Fibroblast of lung (primary cell): ENCODE results near the gene SPRING1. TPM values are rescaled to one million over a fixed set of nuclear protein-coding genes. Genes with fewer than 3 reads are reported as not detected.
"Not testable (repeated sequence)": the region's sequence is repeated elsewhere in the genome, so short reads cannot be mapped to it uniquely, and the experiment has no call there.

Source experiments
- DNase-seq, 2 donors: peaks; one replicate each; pipeline versions ENCODE4 v3.0.0 to v3.0.0-alpha.2; 2010; ENCODE audit warnings: low read depth in 2 of 2
- H2AFZ ChIP-seq: 2 replicates; pipeline ENCODE4 v1.5.1; 2012; ENCODE audit warnings: low read length, control low read depth, inconsistent platforms
- H3K27ac ChIP-seq: 2 replicates; pipeline ENCODE4 v1.5.1; 2011; ENCODE audit warnings: low read length, control low read depth; ENCODE audit not compliant: insufficient read depth
- H3K27me3 ChIP-seq: 2 replicates; pipeline ENCODE4 v1.5.1; 2011; ENCODE audit warnings: mild to moderate bottlenecking, low read length; ENCODE audit not compliant: control insufficient read depth, insufficient read depth
- H3K36me3 ChIP-seq: 2 replicates; pipeline ENCODE4 v1.5.1; 2011; ENCODE audit warnings: low read length; ENCODE audit not compliant: control insufficient read depth, insufficient read depth
- H3K4me1 ChIP-seq: 2 replicates; pipeline ENCODE4 v1.5.1; 2011; ENCODE audit warnings: low read length; ENCODE audit not compliant: control insufficient read depth, insufficient read depth; ENCODE audit errors: extremely low read depth
- H3K4me2 ChIP-seq: 2 replicates; pipeline ENCODE4 v1.5.1; 2011; ENCODE audit warnings: low read length, control low read depth; ENCODE audit not compliant: insufficient read depth; ENCODE audit errors: extremely low read depth
- H3K4me3 ChIP-seq, 4 experiments: fragments of 200-600 bp in 1 of 4; sonication (generic) in 1 of 4; replicated peaks in 1 of 4; 2 replicates each; pipeline ENCODE4 v1.5.1; 2011 to 2016; ENCODE audit warnings: low read length in 4 of 4, low read depth in 3 of 4, mild to moderate bottlenecking in 3 of 4, control low read depth in 2 of 4, inconsistent platforms in 1 of 4, mixed read lengths in 1 of 4; ENCODE audit not compliant: insufficient read depth in 1 of 4; ENCODE audit errors: control extremely low read depth in 1 of 4
- H3K79me2 ChIP-seq: 2 replicates; pipeline ENCODE4 v1.5.1; 2012; ENCODE audit warnings: mild to moderate bottlenecking, low read length, inconsistent platforms; ENCODE audit not compliant: control insufficient read depth, insufficient read depth
- H3K9ac ChIP-seq: 2 replicates; pipeline ENCODE4 v1.5.1; 2011; ENCODE audit warnings: mild to moderate bottlenecking, low read length, control low read depth; ENCODE audit not compliant: insufficient read depth
- H3K9me3 ChIP-seq: 2 replicates; pipeline ENCODE4 v1.5.1; 2012; ENCODE audit warnings: low read depth, low read length; ENCODE audit not compliant: control insufficient read depth, insufficient read depth
- H4K20me1 ChIP-seq: 2 replicates; pipeline ENCODE4 v1.5.1; 2011; ENCODE audit warnings: low read length; ENCODE audit not compliant: control insufficient read depth, insufficient read depth; ENCODE audit errors: extremely low read depth
- EZH2 ChIP-seq: IDR thresholded peaks from 2 replicates; pipeline ENCODE4 v1.5.1; 2012; ENCODE audit warnings: low read length, control low read depth, mild to moderate bottlenecking; ENCODE audit errors: missing control alignments
- polyA plus RNA-seq, 2 donors: library from polyadenylated mRNA; depleted of rRNA in 1 of 2; stranded (reverse) in 1 of 2; unstranded in 1 of 2; fragments of >200 nt; gene quantifications; 2 replicates each; pipeline ENCODE4 v1.2.1, GENCODE V29; 2011 to 2012; ENCODE audit warnings: missing spikeins in 1 of 2
- total RNA-seq: library from RNA; depleted of rRNA; stranded (reverse); fragments of >200 nt; gene quantifications from 2 replicates; pipeline ENCODE4 v1.2.1, GENCODE V29; 2014
- TF ChIP-seq, protein P1 (sequence below), 2 donors: IDR thresholded peaks in 1 of 2; conservative IDR thresholded peaks in 1 of 2; 1 replicate in 1 of 2; 2 replicates in 1 of 2; pipeline ENCODE4 v1.5.1; 2011 to 2012; ENCODE audit warnings: low read length in 2 of 2, control low read depth in 1 of 2, inconsistent platforms in 1 of 2, low read depth in 1 of 2, mild to moderate bottlenecking in 1 of 2

The SPRING1 gene
- total and polyA plus RNA-seq, 2 donors (not counting 1 experiment from before 2014, with no cell fraction given) = 14.6 to 18.8 TPM

DNA sequence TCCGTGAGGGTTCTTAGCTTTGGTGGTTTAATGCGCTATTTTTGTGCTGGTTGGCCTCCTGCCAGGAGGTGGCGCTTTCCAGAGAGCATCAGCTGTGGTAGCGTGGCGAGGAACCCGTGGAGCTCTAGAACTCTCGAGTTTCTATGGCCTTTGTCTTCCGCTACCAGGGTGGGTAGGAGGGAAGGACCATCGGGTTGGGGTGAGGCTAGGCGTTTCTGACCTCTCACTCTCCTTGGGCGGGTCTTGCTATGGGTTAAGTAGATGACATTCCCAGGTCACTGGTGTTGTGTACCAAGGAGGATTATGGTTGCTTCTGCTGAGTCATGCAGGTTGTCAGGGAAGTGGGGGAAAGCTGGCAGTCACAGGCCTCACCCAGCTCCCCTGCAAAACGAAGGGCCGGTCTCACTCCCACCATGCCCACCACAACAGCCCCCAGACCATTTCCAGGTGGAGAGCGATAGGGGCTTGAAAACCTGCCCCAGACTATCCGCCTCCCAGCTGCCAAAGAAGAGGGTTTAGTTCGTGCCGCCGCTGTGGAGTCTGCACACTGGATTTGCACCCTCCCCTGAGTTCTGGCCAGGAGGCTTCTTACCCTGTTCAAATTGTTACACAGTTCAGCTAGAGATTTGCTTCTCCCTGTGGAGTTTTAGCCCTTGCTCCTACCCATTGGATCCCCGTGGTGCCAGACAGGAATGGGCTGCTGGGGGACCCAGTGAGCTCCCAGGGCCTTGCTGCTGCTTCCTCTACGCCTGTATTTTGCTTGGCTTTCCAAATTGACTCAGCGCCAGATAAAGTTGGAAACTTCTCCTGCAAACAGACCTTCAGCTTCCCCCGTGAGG, 22.1 kb upstream of the SPRING1 start:
- Histone ChIP-seq H3K27me3 (no peaks in the 10 kb centered on the region), H3K9me3 (no peaks in the 10 kb centered on the region), H3K4me3 (no peak overlapping the region), H4K20me1 (no peaks in the 10 kb centered on the region), H3K4me2 (no peak overlapping the region), H3K79me2 (no peaks in the 10 kb centered on the region), H3K9ac (no peak overlapping the region), H3K36me3 (no peaks in the 10 kb centered on the region), H3K4me1 (no peaks in the 10 kb centered on the region), H2AFZ (no peak overlapping the region), H3K27ac (no peak overlapping the region)
- TF ChIP-seq EZH2 = no peak
- TF ChIP-seq, protein P1, sequence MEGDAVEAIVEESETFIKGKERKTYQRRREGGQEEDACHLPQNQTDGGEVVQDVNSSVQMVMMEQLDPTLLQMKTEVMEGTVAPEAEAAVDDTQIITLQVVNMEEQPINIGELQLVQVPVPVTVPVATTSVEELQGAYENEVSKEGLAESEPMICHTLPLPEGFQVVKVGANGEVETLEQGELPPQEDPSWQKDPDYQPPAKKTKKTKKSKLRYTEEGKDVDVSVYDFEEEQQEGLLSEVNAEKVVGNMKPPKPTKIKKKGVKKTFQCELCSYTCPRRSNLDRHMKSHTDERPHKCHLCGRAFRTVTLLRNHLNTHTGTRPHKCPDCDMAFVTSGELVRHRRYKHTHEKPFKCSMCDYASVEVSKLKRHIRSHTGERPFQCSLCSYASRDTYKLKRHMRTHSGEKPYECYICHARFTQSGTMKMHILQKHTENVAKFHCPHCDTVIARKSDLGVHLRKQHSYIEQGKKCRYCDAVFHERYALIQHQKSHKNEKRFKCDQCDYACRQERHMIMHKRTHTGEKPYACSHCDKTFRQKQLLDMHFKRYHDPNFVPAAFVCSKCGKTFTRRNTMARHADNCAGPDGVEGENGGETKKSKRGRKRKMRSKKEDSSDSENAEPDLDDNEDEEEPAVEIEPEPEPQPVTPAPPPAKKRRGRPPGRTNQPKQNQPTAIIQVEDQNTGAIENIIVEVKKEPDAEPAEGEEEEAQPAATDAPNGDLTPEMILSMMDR (conservative IDR thresholded peaks at IDR 0.05 in 1 of 2, IDR thresholded peaks at IDR 0.05 in 1 of 2; ENCODE audit: low read depth in 1 of 2, low read length in 2 of 2) = no peak
- no peak for DNase-seq

DNA sequence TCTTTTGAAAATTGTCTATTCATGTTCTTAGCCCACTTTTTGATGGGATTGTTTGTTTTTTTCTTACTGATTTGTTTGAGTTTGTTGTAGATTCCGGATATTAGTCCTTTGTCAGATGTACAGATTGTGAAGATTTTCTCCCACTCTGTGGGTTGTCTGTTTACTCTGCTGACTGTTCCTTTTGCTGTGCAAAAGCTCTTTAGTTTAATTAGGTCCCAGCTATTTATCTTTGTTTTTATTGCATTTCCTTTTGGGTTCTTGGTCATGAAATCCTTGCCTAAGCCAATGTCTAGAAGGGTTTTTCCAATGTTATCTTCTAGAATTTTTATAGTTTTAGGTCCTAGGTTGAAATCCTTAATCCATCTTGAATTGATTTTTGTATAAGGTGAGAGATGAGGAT, 16.9 kb upstream of the SPRING1 start:
- not testable (repeated sequence) for H4K20me1 ChIP-seq, H3K4me3 ChIP-seq, H3K4me1 ChIP-seq, DNase-seq, H3K79me2 ChIP-seq, H2AFZ ChIP-seq, H3K27ac ChIP-seq, H3K27me3 ChIP-seq, H3K9me3 ChIP-seq, H3K9ac ChIP-seq, H3K4me2 ChIP-seq, H3K36me3 ChIP-seq

DNA sequence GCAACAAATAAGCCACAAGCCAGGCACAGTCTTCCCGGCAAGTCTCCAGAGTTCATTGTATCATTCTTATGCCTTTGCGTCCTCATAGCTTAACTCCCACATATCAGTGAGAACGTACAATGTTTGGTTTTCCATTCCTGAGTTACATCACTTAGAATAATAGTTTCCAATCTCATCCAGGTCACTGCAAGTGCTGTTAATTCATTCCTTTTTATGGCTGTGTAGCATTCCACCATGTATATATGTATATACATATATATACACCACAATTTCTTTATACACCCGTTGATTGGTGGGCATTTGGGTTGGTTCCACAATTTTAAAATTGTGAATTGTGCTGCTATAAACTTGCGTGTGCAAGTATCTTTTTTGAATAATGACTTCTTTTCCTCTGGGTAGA, 16.2 kb upstream of the SPRING1 start:
- H3K4me1 ChIP-seq, H3K4me3 ChIP-seq, H3K4me2 ChIP-seq, H3K9ac ChIP-seq, H4K20me1 ChIP-seq, H3K79me2 ChIP-seq, H3K27ac ChIP-seq, H3K9me3 ChIP-seq, DNase-seq, H3K27me3 ChIP-seq, H2AFZ ChIP-seq, H3K36me3 ChIP-seq: not testable (repeated sequence)

DNA sequence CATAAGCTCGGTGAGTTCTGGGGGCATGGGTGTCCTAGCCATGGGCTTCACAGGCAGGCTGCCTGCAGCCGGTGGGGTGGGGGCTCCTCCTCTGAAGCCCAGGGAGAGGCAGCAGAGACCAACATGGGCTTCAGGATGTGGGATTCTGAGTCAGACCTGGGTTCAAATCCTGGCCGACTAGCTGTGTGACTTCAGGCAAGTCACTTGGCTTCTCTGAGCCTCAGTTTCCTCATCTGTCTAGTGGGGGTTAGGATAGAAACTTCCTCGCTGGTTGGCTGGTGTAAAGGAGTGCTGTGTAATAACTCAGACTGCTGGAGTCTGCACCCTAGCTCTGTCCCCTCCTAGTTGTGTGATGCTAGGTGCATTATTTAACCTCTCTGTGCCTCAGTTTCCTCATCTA, 12.4 kb upstream of the SPRING1 start:
- H3K4me2 ChIP-seq = no peak overlapping the region
- H3K79me2 ChIP-seq = no peaks in the 10 kb centered on the region
- H3K27me3 ChIP-seq = no peaks in the 10 kb centered on the region
- DNase-seq = no peak
- H3K4me3 ChIP-seq = no peak overlapping the region
- no peak overlapping the region for H2AFZ ChIP-seq
- H3K9ac ChIP-seq = no peak overlapping the region
- no peaks in the 10 kb centered on the region for H4K20me1 ChIP-seq
- H3K4me1 ChIP-seq = no peaks in the 10 kb centered on the region
- H3K9me3 ChIP-seq = no peaks in the 10 kb centered on the region
- no peaks in the 10 kb centered on the region for H3K36me3 ChIP-seq
- TF ChIP-seq EZH2 = no peak
- TF ChIP-seq, protein P1 (conservative IDR thresholded peaks at IDR 0.05 in 1 of 2, IDR thresholded peaks at IDR 0.05 in 1 of 2; ENCODE audit: low read depth in 1 of 2, low read length in 2 of 2) = no peak
- no peak overlapping the region for H3K27ac ChIP-seq
